ENCODE measurements around the gene OR6Y1. TPM values are rescaled to one million over a fixed set of nuclear protein-coding genes. Genes with fewer than 3 reads are reported as not detected.

OR6Y1 gene, protein sequence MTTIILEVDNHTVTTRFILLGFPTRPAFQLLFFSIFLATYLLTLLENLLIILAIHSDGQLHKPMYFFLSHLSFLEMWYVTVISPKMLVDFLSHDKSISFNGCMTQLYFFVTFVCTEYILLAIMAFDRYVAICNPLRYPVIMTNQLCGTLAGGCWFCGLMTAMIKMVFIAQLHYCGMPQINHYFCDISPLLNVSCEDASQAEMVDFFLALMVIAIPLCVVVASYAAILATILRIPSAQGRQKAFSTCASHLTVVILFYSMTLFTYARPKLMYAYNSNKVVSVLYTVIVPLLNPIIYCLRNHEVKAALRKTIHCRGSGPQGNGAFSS
- not detected in 2 replicates for total RNA-seq

DNA sequence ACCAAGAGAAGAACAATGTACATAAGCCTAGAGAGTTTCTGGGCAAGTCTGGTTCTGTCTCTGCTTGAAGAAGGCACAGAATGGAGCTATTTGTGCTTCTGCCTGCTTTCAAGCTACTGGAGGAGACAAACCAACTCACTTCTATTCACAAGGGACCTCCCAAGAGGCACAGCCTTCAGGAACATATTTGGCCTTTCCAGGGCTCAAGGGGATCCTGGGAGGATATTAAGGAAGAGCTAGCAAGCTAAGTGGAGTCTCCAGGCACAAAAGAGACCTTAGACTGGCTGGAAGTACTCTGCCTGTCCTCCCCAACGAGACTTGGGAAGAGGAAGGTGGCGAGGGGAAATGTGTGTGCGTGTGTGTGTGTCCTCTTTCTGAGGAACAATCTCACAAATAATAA, at the start of gene OR6Y1:
TSS of gene OR6Y1 (minus strand) at position 54 of the 400 bp plus-strand sequence. CDS start 6,300 bp downstream, outside the sequence.

DNA sequence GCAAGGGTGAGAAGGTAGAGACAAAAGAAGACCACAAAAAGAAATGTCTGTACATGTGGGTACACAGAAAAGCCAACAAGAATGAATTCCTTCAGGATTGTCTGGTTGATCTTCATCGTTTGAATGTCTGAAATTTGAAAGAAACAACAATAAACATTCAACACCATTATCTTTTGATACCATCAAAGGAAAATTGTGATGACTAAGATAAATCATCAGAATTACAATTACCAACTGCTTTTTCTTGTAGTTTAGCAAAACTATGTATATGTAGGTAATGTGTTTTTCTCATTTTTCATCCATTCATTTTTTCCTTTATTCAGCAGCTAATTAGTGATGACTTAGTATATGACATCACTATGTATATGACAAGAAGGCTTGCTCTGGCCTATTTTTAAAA, 25.5 kb upstream of the OR6Y1 start, which contains the start of gene OR10X1:
TSS of gene OR10X1 (minus strand) at position 167 of the 400 bp plus-strand sequence. CDS start at position 167, 0 bp downstream.

DNA sequence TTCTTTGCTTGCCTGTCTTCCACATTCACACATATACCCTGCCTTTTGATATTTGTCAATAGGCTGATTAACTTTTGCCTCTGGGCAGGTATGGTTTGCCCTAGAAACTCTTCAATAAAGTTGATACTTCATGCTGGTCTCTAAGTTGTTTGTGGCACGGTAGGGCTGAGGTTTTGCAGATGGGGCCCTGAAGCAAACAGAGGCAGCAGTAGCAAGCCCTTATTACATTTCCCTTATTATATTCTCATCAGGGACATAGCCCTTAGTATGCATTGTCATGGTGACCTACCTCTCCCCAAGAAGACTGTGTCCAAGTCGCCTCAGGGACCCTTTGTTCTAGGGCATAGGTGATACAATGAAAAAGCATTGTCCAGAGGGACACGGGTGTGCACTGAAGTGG, 16.3 kb upstream of the OR6Y1 start, which contains the start of gene OR6P1:
TSS of gene OR6P1 (minus strand) at position 101 of the 400 bp plus-strand sequence. CDS start 6,976 bp downstream, outside the sequence.

Other genes with a start within 250 kb of the OR6Y1 start
- not detected in 2 replicates for gene CD1B, start 222.9 kb downstream of the OR6Y1 start, total RNA-seq
- not detected in 2 replicates for gene CD1E, start 200.5 kb downstream of the OR6Y1 start, total RNA-seq
- not detected in 2 replicates for gene OR10T2, start 154.9 kb downstream of the OR6Y1 start, total RNA-seq
- not detected in 2 replicates for gene OR10K2, start 128.2 kb downstream of the OR6Y1 start, total RNA-seq
- not detected in 2 replicates for gene OR10K1, start 92.6 kb downstream of the OR6Y1 start, total RNA-seq
- gene OR10R2, start 82.2 kb downstream of the OR6Y1 start, total RNA-seq, result not detected in 2 replicates
- gene OR6P1, start 16.2 kb upstream of the OR6Y1 start, total RNA-seq, result not detected in 2 replicates
- not detected in 2 replicates for gene OR10X1, start 25.5 kb upstream of the OR6Y1 start, total RNA-seq
- gene OR10Z1, start 50.9 kb upstream of the OR6Y1 start, total RNA-seq, result not detected in 2 replicates
- 0.14 and 0.18 TPM in 2 replicates for gene SPTA1, start 132.3 kb upstream of the OR6Y1 start, total RNA-seq
- gene OR6K2, start 146.2 kb upstream of the OR6Y1 start, total RNA-seq, result not detected in 2 replicates
- gene OR6K3, start 166.3 kb upstream of the OR6Y1 start, total RNA-seq, result not detected in 2 replicates
- not detected in 2 replicates for gene OR6K6, start 200.3 kb upstream of the OR6Y1 start, total RNA-seq
- gene OR6N1, start 217.8 kb upstream of the OR6Y1 start, total RNA-seq, result not detected in 2 replicates
- not detected in 2 replicates for gene OR6N2, start 226.8 kb upstream of the OR6Y1 start, total RNA-seq

Measured in smooth muscle cell of bladder (primary cell).